Esophagus squamous epithelium (tissue), 5 donors: ENCODE results near the gene PNPLA4. TPM values are rescaled to one million over a fixed set of nuclear protein-coding genes. Genes with fewer than 3 reads are reported as not detected.
A peak's percentile ranks its signal among the peaks of the same experiment; 100 is the strongest.

Source experiments
- DNase-seq: peaks from one replicate; lab custom pipeline; 2025; lab: John Stamatoyannopoulos, UW
- H3K27ac ChIP-seq, 4 donors: fragments of 200-600 bp; sonication (generic); one replicate each; pipeline ENCODE4 v1.5.1; 2016 to 2019; ENCODE audit warnings: mild to moderate bottlenecking in 1 of 4
- H3K27me3 ChIP-seq, 4 donors: fragments of 200-600 bp; sonication (generic); 1 replicate in 3 of 4; 2 replicates in 1 of 4; pipeline versions ENCODE4 v1.5.1 to v1.6.0; 2017 to 2021; ENCODE audit warnings: antibody characterized with exemption in 1 of 4
- H3K36me3 ChIP-seq, 3 donors: fragments of 200-600 bp; sonication (generic); one replicate each; pipeline ENCODE4 v1.5.1; 2016 to 2019
- H3K4me1 ChIP-seq, 3 donors: fragments of 200-600 bp; sonication (generic); one replicate each; pipeline ENCODE4 v1.5.1; 2017 to 2019
- H3K4me3 ChIP-seq, 4 donors: fragments of 200-600 bp; sonication (generic); 1 replicate in 3 of 4; 2 replicates in 1 of 4; pipeline ENCODE4 v1.5.1; 2016 to 2019; ENCODE audit warnings: mild to moderate bottlenecking in 2 of 4, moderate library complexity in 1 of 4
- H3K9me3 ChIP-seq, 3 donors: fragments of 200-600 bp; sonication (generic); one replicate each; pipeline ENCODE4 v1.5.1; 2016 to 2019
- POLR2A ChIP-seq, 4 donors: fragments of 450-650 bp; IDR thresholded peaks; one replicate each; pipeline ENCODE4 v1.6.1; 2017; ENCODE audit warnings: antibody characterized with exemption in 4 of 4, mild to moderate bottlenecking in 4 of 4, moderate library complexity in 3 of 4
- WGBS, 2 donors: methylation state at CpG; one replicate each; pipeline ENCODE4 v1.1.5; 2018; 5-methylcytosine and 5-hydroxymethylcytosine counted together
- intact Hi-C: fragments of 100-400 bp; cut with DNase I; formaldehyde crosslinking; loops from one replicate; pipeline ENCODE4 v1.15.0; 2022
- total RNA-seq, 4 donors: library from RNA; depleted of rRNA; stranded (reverse); fragments of >200 nt; gene quantifications; one replicate each; pipeline ENCODE4 v1.1.0, GENCODE V29; 2016
- TF ChIP-seq, protein P1 (sequence below), 6 experiments: fragments of 450-650 bp in 4 of 6; fragments of 200-600 bp in 2 of 6; sonication (generic) in 2 of 6; IDR thresholded peaks; one replicate each; pipeline ENCODE4 v1.5.1; 2016 to 2019; ENCODE audit warnings: antibody characterized with exemption in 6 of 6, mild to moderate bottlenecking in 4 of 6, moderate library complexity in 4 of 6
- donor health status: DM: yes; HTN: yes; CAD: no.

Gene PNPLA4
- total RNA-seq, 4 donors from 2014 or later = 8.6 to 33.8 (median 12.7) TPM

DNA sequence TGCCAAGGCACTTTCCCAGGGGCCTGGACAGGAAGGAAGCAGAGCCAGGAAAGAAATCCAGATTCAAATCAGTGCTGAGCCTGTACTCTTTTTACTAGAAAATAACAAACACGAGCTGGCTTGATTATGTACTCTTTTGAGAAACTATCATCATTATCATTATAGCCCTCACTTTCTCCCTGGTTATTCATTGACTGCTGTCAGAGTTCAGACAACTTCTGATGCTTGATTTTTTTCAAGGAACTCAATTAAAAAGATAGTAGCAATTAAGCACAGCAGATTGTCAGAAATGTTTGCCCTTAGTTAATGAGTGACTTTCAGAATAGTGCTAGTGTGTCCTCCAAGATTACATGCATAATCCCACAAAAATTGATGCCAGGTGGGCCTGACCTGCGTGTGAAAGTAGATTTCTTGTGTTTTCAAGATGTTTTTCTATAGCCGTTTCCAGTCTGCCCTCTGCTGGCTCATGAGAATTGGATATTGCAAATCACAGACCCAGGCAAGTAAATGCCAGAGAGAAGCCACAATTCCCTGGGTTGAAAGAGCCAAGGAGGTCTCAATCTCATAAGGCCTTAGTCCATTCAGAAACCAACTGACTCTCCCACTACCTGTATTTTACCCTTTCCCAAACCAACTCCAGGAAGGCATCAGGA lies 14.3 kb upstream of the PNPLA4 start:
- no peaks in the 10 kb centered on the region for H3K9me3 ChIP-seq
- H3K4me3 ChIP-seq = no peak overlapping the region
- 6 to 8% methylated on average over 2 to 3 of the region's 3 CpGs for WGBS, 2 donors
- H3K4me1 ChIP-seq = no peaks in the 10 kb centered on the region
- TF ChIP-seq, protein P1, sequence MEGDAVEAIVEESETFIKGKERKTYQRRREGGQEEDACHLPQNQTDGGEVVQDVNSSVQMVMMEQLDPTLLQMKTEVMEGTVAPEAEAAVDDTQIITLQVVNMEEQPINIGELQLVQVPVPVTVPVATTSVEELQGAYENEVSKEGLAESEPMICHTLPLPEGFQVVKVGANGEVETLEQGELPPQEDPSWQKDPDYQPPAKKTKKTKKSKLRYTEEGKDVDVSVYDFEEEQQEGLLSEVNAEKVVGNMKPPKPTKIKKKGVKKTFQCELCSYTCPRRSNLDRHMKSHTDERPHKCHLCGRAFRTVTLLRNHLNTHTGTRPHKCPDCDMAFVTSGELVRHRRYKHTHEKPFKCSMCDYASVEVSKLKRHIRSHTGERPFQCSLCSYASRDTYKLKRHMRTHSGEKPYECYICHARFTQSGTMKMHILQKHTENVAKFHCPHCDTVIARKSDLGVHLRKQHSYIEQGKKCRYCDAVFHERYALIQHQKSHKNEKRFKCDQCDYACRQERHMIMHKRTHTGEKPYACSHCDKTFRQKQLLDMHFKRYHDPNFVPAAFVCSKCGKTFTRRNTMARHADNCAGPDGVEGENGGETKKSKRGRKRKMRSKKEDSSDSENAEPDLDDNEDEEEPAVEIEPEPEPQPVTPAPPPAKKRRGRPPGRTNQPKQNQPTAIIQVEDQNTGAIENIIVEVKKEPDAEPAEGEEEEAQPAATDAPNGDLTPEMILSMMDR (IDR thresholded peaks at IDR 0.05) = peak in 1 of 6 experiments; percentile 21
- no peak for TF ChIP-seq POLR2A (IDR thresholded peaks at IDR 0.05)
- H3K36me3 ChIP-seq = no peaks in the 10 kb centered on the region
- H3K27me3 ChIP-seq = no peaks in the 10 kb centered on the region
- DNase-seq = no peak
- H3K27ac ChIP-seq = no peak overlapping the region
- intact Hi-C loops = no loop called here

DNA sequence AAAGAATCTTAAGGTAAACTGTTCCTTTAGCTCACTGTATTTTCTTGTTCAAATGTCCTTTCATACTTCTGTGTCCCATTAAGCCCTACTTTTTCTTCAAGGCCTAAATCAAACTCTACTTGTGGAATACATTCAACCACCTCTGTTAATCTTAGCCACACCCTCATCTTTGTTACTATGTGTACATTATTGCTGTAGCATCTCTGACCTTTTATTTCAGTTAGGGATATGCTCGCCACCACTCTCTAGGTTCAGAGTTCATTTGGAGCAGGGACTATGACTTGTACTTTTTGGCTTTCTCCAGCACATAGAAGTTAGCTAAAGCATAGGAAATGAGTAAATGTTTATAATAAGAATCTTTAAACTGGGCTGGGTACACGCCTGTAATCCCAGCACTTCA lies 6.8 kb upstream of the PNPLA4 start:
- Histone ChIP-seq H3K27me3 (no peaks in the 10 kb centered on the region), H3K4me1 (no peaks in the 10 kb centered on the region), H3K36me3 (no peaks in the 10 kb centered on the region), H3K9me3 (no peaks in the 10 kb centered on the region), H3K27ac (no peak overlapping the region), H3K4me3 (no peak overlapping the region)
- no peak for DNase-seq
- WGBS, 2 donors = 67 to 86% methylated on average over 1 to 2 of the region's 2 CpGs
- intact Hi-C loops = no loop called here
- no peak for TF ChIP-seq POLR2A (IDR thresholded peaks at IDR 0.05)
- TF ChIP-seq, protein P1 (IDR thresholded peaks at IDR 0.05) = no peak

DNA sequence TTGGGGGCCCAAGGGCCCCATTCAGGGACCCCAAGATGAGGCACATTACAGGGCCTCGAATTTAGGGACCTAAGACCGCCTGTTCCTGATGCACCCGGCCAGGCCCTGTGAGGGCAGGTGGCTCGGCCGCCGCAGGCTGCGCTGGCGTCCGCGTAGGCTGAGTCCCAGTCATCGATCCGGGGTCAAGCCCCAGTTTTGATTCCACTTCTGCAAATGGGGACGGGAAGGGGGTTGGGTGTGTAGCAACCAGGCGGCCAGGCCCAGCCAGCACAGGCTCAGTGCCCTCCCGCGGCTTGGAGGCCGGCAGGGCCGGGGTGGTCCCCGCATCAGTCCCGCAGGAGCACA lies 327 bp downstream of the PNPLA4 start:
- H3K4me1 ChIP-seq = peaks cover 0 to 13% (median 9%) of the 10 kb centered on the region in 3 donors
- TF ChIP-seq POLR2A (IDR thresholded peaks at IDR 0.05) = no peak
- TF ChIP-seq, protein P1 (IDR thresholded peaks at IDR 0.05) = no peak
- intact Hi-C loops = no loop called here
- no peaks in the 10 kb centered on the region for H3K9me3 ChIP-seq
- H3K27ac ChIP-seq = peak overlapping the region; percentile 85 to 88 (median 86)
- no peak for DNase-seq
- H3K27me3 ChIP-seq = no peaks in the 10 kb centered on the region
- no CpG with 5 or more reads among the region's 20 CpGs for WGBS, 2 donors
- H3K4me3 ChIP-seq = peak overlapping the region; percentile 50 to 80 (median 63)
- peaks cover 0 to 17% (median 5%) of the 10 kb centered on the region in 3 donors for H3K36me3 ChIP-seq

DNA sequence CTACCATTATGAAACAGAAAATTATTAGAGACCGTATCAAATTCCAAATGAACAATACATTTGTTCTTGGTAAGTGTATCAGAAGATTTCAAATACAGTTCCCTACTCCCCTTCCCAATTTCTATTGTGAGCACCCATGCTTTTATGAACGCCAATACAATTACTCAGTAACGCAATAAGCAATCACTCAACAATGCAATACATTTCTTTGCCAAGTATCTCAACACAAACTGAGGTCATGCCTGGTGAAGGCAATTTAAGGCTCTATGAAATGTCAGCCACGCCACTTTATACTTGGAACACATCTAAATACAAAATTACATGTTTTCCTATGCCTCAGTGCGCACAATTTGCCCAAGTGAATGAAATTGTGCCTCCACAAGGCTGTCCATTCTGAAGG lies 712 bp downstream of the PNPLA4 start:
- Histone ChIP-seq H3K36me3 (peaks cover 0 to 21% (median 5%) of the 10 kb centered on the region in 3 donors), H3K9me3 (no peaks in the 10 kb centered on the region), H3K4me3 (peak overlapping the region; percentile 50 to 80 (median 63)), H3K4me1 (peaks cover 0 to 13% (median 9%) of the 10 kb centered on the region in 3 donors), H3K27ac (peak overlapping the region; percentile 85 to 88 (median 86)), H3K27me3 (no peaks in the 10 kb centered on the region)
- DNase-seq = no peak
- TF ChIP-seq, protein P1 (IDR thresholded peaks at IDR 0.05) = no peak
- no peak for TF ChIP-seq POLR2A (IDR thresholded peaks at IDR 0.05)
- WGBS, 2 donors = 46 to 69% methylated on average over 4 to 5 of the region's 5 CpGs
- intact Hi-C loops = no loop called here

DNA sequence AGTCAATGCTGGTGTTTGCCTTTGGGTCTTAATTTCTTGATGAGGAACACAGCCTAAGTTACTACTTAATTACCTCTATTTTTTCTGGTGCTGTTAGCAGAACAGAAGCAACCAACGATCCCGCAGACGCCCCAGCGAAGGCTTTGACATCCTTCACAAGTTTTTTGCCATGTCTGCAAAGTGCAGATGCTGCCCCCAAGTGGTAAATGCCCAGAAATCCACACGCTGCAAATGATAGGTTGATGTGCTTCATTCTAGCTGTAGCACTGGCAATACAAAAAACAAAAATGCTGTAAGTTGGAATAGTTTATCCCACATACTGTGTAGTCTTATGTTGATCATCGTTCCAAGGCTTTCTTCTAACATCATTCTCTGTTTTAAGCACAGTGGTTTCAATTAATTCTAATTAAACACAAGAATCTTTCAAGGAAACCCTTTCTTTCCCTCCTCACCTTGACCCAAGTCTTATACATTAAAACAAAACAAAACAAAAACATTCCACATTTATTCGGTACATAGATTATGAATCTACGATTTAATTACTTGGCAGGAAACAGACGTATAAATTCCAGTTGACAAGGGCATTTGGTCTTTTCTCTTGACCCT lies 1.2 kb downstream of the PNPLA4 start:
- H3K27me3 ChIP-seq = no peaks in the 10 kb centered on the region
- intact Hi-C loops = no loop called here
- 16 to 29% methylated on average over 9 of the region's 9 CpGs for WGBS, 2 donors
- TF ChIP-seq, protein P1 (IDR thresholded peaks at IDR 0.05) = peak; percentile 52 to 67 (median 61)
- TF ChIP-seq POLR2A (IDR thresholded peaks at IDR 0.05) = no peak
- H3K36me3 ChIP-seq = peaks cover 0 to 26% (median 5%) of the 10 kb centered on the region in 3 donors
- DNase-seq = no peak
- H3K4me1 ChIP-seq = peaks cover 0 to 13% (median 9%) of the 10 kb centered on the region in 3 donors
- H3K27ac ChIP-seq = no peak overlapping the region
- peak overlapping the region in 1 of 4 donors; percentile 80 for H3K4me3 ChIP-seq
- H3K9me3 ChIP-seq = no peaks in the 10 kb centered on the region
